Stromal cell of bone marrow (primary cell): ENCODE measurements around the gene STOML2.

Source experiments
- DNase-seq: peaks from one replicate; pipeline ENCODE4 v3.0.0-alpha.2; 2012; ENCODE audit warnings: low read depth

Gene STOML2

GRCh38 chr9:35072461-35073278 lies 30.3 kb downstream of the STOML2 start, which contains the start of gene VCP:
TSS of gene VCP (minus strand) at chr9:35072625. CDS start at chr9:35072353, 272 bp downstream.
- peak; percentile 99 for DNase-seq

GRCh38 chr9:35071814-35072460 lies 31.0 kb downstream of the STOML2 start:
- peak; percentile 71 for DNase-seq

- no peak for DNase-seq
Observed at GRCh38 chr9:35070823-35071813, 31.8 kb downstream of the STOML2 start.

- DNase-seq: no peak
Observed at GRCh38 chr9:35069020-35069419, 33.9 kb downstream of the STOML2 start.

GRCh38 chr9:35067056-35067455 lies 35.9 kb downstream of the STOML2 start:
- DNase-seq: no peak

- no peak for DNase-seq
Observed at GRCh38 chr9:35060548-35061207, 42.3 kb downstream of the STOML2 start.

- no peak for DNase-seq
Observed at GRCh38 chr9:35059438-35059837, 43.5 kb downstream of the STOML2 start.

- no peak for DNase-seq
Observed at GRCh38 chr9:35057271-35057620, 45.7 kb downstream of the STOML2 start.

GRCh38 chr9:35056571-35057270 lies 46.2 kb downstream of the STOML2 start:
- no peak for DNase-seq

- no peak for DNase-seq
Observed at GRCh38 chr9:35054871-35055644, 47.9 kb downstream of the STOML2 start.

- DNase-seq: no peak
Observed at GRCh38 chr9:35054185-35054835, 48.6 kb downstream of the STOML2 start.

- DNase-seq: no peak
Observed at GRCh38 chr9:35051069-35051967, 51.6 kb downstream of the STOML2 start.
